Right kidney (tissue), 1 donor: ENCODE results near the gene SBNO2.
"Not testable (repeated sequence)": the region's sequence is repeated elsewhere in the genome, so short reads cannot be mapped to it uniquely, and the experiment has no call there.

ENCODE experiments used
- DNase-seq: peaks from one replicate; pipeline ENCODE4 v3.0.0-alpha.2; 2016

SBNO2 gene

DNA sequence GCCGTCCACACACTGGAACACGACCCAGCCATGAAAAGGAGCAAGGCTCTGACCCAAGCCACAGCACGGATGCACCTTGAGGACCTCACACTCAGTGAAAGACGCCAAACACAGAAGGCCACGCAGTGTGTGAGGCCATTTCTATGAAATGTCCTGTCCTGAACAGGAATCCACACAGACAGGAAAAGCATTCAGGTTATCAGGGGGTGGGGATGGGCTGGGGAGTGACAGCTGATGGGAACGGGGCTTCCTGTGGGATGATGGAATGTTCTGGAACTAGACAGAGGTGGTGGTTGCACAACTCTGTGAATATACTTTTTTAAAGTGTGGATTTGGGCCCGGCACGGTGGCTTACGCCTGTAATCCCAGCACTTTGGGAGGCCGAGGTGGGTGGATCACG, 39.6 kb downstream of the SBNO2 start:
- DNase-seq: no peak

DNA sequence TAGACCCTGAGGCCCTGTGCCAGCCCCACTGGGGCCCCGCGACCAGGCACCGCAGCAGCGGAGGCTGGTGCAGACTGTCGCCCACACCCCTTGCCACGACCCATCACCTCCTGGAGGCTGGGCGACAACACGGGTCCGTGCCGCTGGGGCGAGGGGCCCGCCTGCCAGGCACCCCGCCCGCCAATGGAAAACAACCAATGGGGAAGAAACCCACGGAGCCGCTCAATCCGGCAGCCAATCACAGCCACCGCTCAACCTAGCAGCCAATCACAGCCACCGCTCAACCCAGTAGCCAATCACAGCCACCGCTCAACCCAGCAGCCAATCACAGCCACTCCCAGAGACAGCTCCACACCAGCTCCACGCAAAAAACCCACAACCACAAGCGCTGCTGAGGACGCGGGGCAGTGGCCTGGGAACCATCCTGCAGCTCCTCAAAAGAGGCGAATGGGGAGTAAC, 40.6 kb downstream of the SBNO2 start:
- no peak for DNase-seq

DNA sequence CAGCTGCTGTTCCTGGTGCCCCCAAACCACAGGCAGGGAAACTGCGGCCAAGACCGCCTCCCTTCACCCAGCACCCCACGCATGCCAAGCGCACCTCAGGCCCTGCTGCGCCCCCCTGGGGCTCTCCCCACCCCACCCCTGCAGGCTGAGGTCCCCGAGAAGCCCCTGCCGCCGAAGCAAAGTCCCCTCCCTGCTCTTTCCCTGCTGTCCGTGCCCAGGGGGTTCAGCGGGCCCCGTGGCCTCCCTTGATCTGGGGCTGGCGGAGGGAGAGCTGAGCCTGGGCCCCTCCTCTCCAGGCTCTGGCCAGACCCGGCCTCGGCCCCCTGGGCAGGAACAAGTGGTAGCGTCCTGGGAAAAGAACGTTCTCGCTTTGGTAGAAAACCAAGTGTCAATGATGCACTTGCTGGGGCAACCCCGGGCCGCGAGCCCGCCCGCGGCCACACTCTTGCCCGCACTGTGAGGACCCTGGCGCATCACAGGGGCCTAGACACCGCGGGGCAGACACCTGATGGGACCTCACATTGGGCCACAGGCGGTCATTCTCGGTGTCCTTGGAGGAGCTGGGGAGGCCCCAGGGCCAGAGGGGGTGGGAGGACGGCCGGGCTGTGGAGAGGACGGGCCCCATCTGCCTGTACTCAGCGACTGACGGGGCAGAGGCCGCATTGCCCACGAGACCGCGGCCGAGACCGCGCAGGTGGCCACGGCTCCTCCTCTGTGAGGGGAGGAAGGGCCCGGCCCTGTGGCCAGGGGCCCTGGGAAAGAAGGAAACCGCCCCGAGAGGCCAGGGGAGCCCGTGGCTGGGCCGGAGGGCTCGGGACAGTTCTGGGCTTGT, 41.3 kb downstream of the SBNO2 start:
- DNase-seq: no peak

DNA sequence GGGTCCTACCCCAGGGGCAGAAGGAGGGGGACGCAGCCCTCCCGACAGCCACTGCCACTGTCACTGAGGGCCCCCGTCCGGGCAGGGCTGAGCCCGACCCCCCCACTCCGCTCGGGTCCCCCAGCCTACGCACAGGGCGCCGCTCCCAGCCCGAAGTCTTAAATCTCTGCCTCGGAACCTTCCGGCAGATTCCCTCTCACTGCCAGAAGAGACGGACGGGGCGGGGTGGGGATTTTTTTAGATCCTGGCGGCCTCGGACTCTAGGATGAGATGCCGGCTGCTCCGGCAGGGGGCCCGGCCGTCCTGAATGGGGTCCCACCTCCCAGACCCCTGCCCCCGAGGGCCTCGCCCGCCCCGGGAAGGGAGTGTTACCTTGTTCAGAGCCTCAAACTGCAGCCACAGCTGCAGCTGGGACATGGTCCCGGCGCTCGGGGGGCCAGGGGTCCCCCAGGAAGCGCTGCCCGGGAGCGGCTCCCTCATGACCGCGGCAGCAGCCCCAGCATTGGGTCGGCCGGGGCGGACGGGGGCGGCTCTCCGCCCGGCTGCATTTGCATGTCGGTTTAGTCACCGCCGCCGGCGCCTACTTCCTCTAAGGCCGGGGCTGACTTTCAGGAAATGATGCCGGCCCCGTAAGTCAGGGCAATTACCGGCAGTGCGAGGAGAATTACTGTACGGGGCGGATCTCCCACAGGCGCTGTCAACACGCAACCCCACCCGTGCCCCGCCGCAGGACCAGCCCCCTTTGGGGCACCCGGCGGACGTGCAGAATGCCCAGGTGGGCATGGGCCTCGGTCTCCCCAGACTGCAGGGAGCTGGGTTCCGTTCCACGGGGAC, 42.1 kb downstream of the SBNO2 start:
- DNase-seq: peak; percentile 76

DNA sequence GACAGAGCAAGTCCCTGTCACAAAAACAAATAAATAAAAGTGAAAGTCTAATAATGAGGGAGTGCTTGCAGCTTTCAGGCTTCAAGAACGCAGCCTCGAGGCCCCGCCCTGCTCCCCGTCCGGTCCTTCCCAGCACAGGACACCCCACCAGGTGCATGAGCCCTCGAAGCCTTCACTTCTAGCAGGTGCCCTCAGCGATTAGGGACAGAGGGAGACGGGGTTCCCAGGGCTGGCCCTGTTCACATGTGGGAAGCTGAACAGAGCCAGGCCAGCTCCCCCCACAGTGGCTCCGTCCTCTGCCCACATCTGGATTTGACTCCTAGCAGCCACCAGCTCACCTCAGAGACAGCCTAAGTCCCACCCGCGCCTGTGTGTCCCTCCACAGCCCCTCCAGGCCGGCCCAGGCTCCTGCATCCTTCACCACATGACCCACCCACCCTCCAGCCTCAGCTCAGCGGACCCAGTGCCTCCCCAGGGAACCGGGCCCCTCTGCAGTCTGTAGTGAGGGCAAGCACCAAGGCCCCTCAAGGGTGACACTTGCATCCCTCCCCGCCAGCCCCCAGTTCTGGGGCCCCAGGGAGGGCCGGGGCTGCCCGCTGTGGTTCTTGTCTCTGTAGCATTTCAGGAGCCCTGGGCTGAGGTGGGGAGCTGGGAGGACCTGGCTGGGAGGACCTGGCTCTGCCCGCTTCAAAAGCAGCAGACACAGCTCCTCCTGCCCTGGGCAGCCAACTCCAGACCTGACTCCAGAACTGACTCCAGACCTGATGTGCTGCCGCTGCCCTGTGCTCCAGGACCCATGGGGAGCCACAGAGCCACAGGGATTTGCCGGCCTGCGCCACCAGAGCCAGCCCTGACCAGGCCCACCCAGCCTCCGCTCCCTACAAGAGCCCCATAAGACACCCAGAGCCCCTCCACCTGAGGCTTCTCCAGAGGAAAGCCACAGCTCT, 43.0 kb downstream of the SBNO2 start:
- peak; percentile 67 for DNase-seq

DNA sequence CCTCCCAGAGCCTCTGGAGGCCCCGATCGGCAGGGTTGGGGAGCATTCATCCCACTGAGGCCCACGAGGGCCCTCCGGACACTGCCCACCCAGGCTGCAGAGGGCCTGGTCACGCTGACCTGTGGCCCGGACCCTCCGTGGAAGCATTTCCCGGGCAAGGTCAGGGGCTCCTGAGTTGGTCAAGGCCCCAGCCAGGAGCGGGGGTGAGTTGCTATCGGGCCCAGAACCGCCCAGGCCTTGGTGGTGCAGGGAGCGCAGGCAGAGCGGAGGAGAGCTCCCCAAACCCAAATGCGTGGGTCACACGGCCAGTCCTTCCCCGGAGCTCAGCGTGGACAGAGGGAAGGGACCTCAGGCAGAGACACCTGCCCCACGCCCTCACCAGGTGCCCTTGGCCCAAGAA, 44.5 kb downstream of the SBNO2 start:
- no peak for DNase-seq

DNA sequence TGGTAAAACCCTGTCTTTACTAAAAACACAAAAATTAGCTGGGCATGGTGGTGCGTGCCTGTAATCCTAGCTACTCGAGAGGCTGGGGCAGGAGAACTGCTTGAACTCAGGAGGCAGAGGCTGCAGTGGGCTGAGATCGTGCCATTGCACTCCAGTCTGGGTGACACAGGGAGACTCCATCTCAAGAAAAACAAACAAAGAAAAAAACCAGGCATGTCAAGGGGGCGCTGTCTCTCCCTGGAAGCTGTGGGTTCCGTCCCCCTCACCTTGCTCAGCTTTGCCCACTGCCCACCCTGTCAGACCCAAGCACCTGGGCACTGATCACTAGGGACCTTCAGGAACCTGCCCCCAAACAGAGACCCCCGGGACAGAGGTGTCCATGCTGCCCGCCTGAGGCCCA, 45.0 kb downstream of the SBNO2 start:
- DNase-seq: not testable (repeated sequence)

DNA sequence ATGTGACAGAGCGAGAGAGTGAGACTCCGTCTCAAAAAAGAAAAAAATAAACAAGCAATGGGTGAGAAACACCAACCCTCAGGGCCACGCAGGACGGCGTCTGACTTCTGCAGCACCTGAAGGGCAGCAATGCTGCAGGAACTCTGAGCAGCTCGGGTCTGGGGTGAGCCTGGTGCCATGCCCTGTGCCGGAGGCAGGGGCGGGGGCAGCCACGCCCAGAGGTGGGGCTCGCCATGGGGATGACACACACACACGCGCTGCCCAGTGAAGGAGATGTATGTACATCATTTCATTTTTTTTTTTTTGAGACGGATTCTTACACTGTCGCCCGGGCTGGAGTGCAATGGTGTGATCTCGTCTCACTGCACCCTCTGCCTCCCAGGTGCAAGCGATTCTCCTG, 46.0 kb downstream of the SBNO2 start:
- DNase-seq: no peak

DNA sequence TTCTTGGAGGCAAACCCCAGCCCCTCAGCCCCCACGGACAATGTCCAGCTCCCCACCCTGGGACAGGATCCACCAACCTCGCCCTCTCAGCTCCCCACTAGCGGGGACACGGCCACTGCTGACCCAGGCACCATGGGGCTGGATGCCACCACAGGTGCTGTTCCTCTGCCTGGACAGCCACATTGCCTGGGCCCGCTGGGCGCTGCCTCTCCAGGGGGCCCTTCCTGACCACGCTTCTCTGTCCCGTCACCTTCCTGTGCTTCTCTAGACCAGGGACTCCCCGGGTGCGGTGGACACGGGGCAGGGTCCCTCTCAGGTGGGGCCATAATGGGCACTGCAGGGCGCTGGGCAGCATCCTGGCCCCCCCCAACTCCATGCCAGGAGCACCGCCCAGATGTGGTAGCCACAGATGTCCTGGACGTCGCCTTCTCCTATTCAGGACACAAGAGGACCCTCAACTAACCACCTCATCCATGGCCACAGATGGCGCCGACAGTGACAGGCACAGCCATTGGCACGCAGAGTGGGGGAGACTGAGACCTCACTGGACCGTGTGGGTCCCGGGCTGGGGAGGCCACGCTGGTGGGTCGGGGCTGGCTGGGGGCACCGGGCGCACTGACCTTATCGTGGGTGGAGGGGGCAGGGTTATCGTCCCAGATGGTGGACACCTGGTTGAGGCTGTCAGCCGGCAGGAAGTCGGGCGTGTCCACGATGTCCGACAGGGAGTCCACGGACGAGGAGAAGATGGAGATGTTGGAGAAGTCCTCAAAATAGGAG, 46.9 kb downstream of the SBNO2 start:
- no peak for DNase-seq

DNA sequence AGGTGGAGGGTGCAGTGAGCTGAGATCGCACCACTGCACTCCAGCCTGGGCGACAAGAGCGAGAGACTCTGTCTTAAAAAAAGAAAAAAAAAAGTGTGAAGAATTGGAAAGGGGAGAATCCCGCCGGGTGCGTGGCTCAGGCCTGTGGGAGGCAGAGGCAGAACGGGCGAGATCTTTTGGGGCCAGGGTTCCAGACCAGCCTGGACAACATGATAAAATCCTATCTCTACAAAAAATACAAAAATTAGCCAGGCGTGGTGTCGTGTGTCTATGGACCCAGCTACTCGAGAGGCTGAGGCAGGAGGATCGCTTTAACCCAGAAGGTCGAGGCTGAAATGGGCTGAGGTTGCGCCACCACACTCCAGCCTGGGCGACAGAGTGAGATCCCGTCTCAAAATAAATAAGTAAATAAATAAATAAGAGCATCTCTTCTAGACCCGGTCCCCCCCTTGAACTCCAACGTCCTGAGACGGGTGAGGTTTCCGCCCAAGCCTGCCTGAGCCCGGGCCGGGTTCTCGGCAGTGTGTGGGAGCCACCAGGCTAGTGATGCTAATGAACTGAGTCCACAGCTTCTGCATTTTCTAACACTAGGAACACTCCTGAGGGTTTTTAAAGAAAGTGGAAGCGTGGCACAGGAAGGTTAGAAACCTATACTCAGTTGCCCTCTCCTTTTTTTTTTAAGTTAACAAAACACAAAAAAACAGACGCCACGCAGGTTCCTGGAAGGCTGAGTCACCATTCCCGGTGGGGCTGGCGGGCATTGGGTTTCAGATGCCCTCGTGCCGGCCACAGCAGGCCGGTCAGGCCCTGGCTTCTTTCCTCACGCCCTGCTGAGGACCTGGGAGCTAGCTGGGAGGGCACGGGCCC, 48.2 kb downstream of the SBNO2 start:
- no peak for DNase-seq

DNA sequence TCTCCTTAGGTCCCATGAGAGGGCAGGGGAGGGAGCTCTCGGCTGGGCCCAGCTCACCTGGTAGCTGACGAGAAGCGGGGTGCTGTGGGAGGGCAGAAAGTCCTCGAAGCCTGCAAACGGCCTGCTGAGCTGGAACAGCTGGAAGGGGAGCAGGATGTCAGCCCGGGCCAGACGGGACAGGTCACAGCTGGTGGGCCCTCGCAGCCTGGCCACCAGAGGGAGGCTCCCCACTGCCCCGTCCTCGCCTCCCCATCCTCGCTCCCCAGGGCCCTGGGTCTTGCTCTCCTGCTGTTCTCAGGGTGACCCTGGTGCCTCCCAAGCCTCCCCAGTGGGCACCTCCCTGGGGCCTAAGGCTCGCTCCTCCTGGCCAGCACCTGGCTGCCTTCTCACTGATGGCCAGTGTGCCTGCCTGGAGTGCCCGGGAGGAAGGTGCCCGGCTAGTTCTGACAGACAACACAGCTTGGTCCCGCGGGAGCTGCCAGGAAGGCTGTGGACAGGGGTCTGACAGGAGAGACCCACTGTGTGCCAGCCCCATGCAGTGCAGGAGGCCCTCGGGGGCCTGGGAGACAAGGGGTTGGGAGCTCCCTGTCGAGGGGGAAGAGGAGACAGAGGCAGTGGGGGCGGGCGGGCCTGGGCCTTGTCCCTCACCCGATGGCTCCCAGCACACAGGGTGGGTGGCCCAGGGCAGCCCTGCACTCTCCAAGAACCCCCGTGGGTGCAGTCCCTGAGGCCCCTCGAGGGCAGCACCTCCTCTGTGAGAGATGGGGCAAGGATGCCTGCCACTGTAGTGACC, 50.0 kb downstream of the SBNO2 start:
- DNase-seq: no peak

DNA sequence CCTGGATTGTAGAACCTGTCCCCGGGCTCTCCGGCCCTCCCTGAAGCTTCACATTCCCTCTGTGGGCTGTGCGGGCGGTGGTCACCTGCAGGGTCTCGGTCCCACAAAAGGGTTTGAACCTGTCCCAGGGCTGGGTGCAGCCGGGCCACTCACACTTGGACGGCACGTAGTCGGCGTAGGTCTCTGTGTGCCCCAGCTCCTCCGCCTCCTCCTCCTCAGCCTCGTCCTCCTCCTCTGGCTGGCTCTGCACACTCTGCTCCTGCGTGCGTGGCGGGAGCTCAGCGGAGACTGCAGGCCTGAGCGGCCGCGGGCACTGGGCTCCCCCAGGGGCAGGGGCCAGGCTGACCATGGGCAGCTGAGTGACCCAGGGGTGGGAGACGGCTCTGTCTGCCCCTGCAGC, 50.7 kb downstream of the SBNO2 start:
- no peak for DNase-seq

DNA sequence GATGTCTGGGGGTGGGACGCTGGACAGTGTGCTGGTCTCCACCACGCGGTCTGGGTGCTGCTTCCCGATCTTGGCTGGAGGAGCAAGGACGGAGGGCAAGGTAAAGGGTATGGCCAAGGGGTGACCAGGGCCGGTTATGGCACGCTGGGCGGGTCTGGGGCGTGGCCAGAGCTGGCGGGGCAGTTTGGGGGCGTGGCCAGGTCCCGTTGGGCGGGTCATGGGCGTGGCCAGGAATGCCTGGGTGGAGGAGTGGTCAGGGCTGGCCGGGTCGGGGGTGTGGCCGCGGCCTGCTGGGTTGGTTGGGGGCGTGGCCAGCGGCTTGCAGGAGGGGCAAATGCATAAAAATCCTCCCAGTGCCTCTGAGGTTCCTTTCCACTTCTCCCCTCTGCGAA, 51.1 kb downstream of the SBNO2 start:
- DNase-seq: no peak

DNA sequence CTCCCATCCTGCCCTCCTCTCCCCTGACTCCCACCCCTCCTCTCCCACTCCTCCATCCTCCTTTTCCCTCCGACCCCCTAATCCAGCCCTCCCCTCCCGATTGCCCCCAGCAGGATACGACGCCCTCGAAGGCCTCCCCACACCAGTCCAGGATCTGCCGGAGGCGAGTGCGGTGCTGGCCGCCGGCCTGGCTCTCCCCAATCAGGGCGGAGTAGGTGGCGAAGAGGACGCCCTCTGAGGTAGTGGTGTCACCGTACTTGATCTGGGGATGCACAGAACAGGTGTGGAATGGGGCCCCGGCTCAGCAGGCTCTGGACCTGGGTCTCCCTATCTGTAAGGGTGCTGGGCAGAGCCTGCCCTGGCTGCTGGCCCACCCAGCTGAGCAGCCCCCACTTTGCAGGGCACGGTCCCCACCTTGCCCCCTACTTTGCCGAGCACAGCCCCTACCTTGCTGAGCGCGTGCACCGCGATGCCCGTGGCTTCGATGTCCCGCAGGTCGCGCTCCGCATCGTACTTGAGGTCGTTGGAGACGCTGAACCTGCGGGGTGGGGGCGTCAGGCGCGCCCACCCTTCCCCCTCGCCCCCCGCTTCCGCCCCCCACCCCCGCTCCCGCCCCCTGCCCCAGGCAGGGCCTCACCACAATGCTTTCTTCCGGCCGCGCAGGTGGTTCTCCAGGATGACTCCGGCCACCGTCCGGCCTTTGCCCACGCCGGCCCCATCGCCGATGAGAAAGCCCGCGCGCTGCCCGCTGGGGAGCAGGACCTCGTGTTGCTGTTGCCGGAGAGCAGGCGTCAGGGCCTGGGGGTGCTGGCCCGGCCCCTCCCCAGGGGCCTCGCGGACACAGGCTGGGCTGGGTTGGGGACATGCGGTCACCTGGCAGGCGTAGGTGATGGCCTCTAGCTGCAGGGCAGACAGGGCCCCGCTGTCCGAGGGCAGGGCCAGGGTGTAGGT, 51.8 kb downstream of the SBNO2 start:
- DNase-seq: no peak

DNA sequence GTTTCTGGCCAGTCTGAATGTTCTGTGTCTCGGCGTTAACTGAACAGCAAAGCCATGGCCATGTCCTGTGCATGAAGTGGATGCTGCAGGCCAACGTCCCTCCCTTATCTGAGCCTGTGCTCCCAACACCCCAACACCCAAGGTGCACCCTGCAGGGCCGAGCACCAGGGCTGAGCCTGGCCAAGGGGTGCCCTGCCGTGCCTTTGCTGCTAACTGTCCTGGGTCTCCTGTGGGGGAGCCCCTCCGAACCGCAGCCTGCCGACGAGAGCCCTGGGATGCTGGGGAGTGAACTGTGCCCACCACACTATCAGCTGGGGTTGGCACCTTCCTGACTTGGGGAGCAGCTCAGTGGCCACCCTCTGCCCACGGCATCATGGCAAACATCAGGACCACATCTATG, 52.7 kb downstream of the SBNO2 start:
- no peak for DNase-seq

DNA sequence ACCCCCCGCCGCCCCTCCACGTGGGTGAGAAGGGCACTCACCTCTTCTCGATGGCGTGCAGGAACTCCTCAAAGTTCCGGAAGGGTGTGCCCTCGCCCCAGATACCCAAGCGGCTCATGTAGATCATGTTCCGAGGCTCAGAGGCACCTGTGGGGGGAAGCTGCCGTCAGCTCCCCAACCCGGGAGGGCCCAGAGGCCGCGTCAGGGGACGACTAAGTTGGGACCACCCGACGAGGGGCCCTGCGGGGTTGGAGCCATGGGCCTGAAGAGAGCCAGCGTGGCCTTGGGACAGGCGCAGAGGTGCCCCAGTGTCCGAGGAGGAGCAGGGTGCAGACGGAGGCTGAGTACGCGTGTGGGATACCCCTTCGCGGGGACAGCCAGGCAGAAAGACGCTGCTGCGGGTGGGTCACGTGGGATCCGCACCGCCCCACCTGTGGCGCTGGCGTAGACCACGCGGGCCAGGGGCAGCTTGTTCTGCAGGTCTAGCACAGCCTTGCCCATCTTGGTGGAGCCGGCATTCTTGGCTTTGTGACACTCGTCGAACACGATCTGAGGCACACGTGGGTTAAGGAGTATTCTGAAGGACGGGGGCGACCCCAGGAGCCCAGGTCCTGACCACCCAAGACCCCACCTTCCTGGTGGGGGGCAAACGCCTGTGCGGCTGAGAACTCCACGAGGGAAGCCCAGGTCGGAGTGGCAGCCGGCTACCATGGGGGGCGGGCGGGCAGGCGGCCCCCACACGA, 54.4 kb downstream of the SBNO2 start:
- DNase-seq: no peak

DNA sequence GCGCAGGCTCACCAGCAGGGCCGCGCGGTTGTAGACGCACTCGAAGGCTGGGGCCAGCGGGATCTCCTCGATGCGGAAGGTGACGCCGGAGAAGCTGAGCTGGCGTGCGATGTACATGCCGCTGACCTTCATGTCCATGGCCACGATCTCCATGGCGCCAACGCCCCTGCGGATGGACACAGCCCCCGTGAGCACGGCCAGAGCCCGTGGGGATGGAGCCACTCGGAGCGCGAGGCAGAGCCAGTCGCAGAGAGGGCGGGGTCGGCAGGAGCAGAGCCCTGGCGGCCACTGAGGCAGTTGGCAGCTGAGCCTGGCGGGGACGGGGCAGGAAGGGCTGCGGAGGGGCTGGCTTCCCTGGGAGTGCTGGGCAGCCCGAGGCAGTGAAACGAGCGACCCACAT, 55.1 kb downstream of the SBNO2 start:
- no peak for DNase-seq

DNA sequence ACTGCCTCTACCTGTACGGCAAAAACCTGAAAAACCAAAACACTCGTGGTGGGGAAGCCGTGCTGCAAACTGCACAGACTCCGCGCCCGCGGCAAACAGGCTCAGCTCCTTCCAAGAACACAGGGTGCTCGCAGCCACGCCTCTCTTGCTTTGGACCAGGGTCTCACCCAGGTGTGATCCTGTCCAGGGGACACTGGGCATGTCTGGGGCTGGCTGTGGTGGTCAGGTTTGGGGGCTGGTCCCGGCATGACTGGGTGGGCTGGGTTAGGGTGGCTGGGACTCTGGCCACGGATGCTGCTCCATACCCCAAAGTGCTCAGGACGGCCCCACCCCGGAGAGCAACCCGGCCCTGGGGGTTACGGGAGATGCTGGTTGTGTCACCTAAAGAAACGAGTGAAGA, 56.4 kb downstream of the SBNO2 start:
- no peak for DNase-seq
